Ishikawa (cell line): ENCODE measurements around the gene EEA1.

Experiments
- EP300 ChIP-seq: IDR thresholded peaks from 2 replicates; pipeline ENCODE4 v1.6.1; 2012; ENCODE audit warnings: borderline replicate concordance
- FOXM1 ChIP-seq: IDR thresholded peaks from 2 replicates; pipeline ENCODE4 v1.6.1; 2012; ENCODE audit warnings: low read depth, borderline replicate concordance
- RAD21 ChIP-seq: IDR thresholded peaks from 2 replicates; pipeline ENCODE4 v1.6.1; 2012; ENCODE audit warnings: low read depth
- TAF1 ChIP-seq: IDR thresholded peaks from 2 replicates; pipeline ENCODE4 v1.6.1; 2012; ENCODE audit warnings: low read depth, mild to moderate bottlenecking
- YY1 ChIP-seq: IDR thresholded peaks from 2 replicates; pipeline ENCODE4 v1.6.1; 2012; ENCODE audit warnings: low read depth
- TF ChIP-seq, protein P1 (sequence below): IDR thresholded peaks from 2 replicates; pipeline ENCODE4 v1.6.1; 2012; ENCODE audit warnings: low read depth, mild to moderate bottlenecking
- TF ChIP-seq, protein P2 (sequence below): IDR thresholded peaks from 2 replicates; pipeline ENCODE4 v1.6.1; 2012

DNA sequence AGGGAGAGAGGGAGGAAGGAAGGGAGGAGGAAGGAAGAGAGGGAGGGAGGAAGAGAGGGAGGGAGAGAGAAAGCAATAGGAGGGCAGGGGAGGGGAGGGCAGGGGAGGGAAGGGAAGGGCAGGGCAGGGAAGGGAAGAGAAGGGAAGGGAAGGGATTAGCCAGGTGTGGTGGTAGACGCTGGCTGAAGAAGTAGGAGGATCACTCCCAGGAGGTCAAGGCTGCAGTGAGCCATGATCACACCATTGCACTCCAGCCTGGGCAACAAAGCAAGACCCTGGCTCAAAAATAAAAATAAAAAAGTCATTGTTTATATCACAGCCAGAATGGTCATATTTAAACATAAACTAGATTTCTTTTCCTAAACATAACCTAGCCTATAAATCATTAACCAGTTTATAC is 20.4 kb upstream of the EEA1 start:
- TF ChIP-seq TAF1 (no peak), FOXM1 (no peak), EP300 (no peak), RAD21 (no peak), YY1 (no peak)
- TF ChIP-seq, protein P1, sequence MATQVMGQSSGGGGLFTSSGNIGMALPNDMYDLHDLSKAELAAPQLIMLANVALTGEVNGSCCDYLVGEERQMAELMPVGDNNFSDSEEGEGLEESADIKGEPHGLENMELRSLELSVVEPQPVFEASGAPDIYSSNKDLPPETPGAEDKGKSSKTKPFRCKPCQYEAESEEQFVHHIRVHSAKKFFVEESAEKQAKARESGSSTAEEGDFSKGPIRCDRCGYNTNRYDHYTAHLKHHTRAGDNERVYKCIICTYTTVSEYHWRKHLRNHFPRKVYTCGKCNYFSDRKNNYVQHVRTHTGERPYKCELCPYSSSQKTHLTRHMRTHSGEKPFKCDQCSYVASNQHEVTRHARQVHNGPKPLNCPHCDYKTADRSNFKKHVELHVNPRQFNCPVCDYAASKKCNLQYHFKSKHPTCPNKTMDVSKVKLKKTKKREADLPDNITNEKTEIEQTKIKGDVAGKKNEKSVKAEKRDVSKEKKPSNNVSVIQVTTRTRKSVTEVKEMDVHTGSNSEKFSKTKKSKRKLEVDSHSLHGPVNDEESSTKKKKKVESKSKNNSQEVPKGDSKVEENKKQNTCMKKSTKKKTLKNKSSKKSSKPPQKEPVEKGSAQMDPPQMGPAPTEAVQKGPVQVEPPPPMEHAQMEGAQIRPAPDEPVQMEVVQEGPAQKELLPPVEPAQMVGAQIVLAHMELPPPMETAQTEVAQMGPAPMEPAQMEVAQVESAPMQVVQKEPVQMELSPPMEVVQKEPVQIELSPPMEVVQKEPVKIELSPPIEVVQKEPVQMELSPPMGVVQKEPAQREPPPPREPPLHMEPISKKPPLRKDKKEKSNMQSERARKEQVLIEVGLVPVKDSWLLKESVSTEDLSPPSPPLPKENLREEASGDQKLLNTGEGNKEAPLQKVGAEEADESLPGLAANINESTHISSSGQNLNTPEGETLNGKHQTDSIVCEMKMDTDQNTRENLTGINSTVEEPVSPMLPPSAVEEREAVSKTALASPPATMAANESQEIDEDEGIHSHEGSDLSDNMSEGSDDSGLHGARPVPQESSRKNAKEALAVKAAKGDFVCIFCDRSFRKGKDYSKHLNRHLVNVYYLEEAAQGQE, result no peak
- TF ChIP-seq, protein P2, sequence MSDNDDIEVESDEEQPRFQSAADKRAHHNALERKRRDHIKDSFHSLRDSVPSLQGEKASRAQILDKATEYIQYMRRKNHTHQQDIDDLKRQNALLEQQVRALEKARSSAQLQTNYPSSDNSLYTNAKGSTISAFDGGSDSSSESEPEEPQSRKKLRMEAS, result no peak
